HFFc6 (cell line): Measurements from ENCODE around the gene ABCA4. TPM values are rescaled to one million over a fixed set of nuclear protein-coding genes. Genes with fewer than 3 reads are reported as not detected.
"Not testable (repeated sequence)": the region's sequence is repeated elsewhere in the genome, so short reads cannot be mapped to it uniquely, and the experiment has no call there.

ENCODE experiments used
- DNase-seq: peaks from one replicate; pipeline ENCODE4 v3.0.0-alpha.2; 2018
- H3K27ac Mint-ChIP-seq: 2 replicates; pipeline ENCODE4 v1.8.0; 2020; ENCODE audit warnings: mild to moderate bottlenecking, mixed read lengths
- H3K27me3 Mint-ChIP-seq: 2 replicates; pipeline ENCODE4 v1.8.0; 2021; ENCODE audit warnings: mild to moderate bottlenecking, moderate library complexity, mixed read lengths; ENCODE audit not compliant: insufficient read depth
- H3K36me3 Mint-ChIP-seq: 2 replicates; pipeline ENCODE4 v1.8.0; 2021; ENCODE audit warnings: low read depth, mixed read lengths
- H3K4me1 Mint-ChIP-seq: 2 replicates; pipeline ENCODE4 v1.8.0; 2020; ENCODE audit warnings: low read depth, mixed read lengths
- H3K4me3 Mint-ChIP-seq: 2 replicates; pipeline ENCODE4 v1.8.0; 2020; ENCODE audit warnings: mild to moderate bottlenecking, moderate library complexity, mixed read lengths
- H3K9me3 Mint-ChIP-seq: 2 replicates; pipeline ENCODE4 v1.8.0; 2020; ENCODE audit warnings: mild to moderate bottlenecking, mixed read lengths
- total RNA-seq, 6 experiments: library from RNA; stranded (reverse); fragmentation: NEBNext Ultra II Directional; extraction: Animal tissue kit (Norgen Biotek cat#: 25700); gene quantifications; 2 replicates in 1 of 6; 3 replicates in 5 of 6; pipeline ENCODE4 v1.2.3, GENCODE V29; 2021
- TF ChIP-seq, protein P1 (sequence below): fragments of 200-600 bp; sonication (generic); IDR thresholded peaks from 2 replicates; pipeline ENCODE4 v1.5.0; 2021; ENCODE audit warnings: antibody characterized with exemption, mild to moderate bottlenecking

ABCA4 gene
- total RNA-seq, 6 experiments from 2014 or later, result 0.03 to 0.09 (median 0.05) TPM; not detected in 3

GRCh38 chr1:94156096-94156625 lies 35.2 kb upstream of the ABCA4 start:
- no peak overlapping the region for H3K27ac Mint-ChIP-seq
- DNase-seq, result no peak
- peaks cover 2% of the 10 kb centered on the region for H3K27me3 Mint-ChIP-seq
- peaks cover 17% of the 10 kb centered on the region for H3K4me1 Mint-ChIP-seq
- H3K4me3 Mint-ChIP-seq, result no peak overlapping the region
- no peaks in the 10 kb centered on the region for H3K9me3 Mint-ChIP-seq
- H3K36me3 Mint-ChIP-seq, result no peaks in the 10 kb centered on the region
- TF ChIP-seq, protein P1, sequence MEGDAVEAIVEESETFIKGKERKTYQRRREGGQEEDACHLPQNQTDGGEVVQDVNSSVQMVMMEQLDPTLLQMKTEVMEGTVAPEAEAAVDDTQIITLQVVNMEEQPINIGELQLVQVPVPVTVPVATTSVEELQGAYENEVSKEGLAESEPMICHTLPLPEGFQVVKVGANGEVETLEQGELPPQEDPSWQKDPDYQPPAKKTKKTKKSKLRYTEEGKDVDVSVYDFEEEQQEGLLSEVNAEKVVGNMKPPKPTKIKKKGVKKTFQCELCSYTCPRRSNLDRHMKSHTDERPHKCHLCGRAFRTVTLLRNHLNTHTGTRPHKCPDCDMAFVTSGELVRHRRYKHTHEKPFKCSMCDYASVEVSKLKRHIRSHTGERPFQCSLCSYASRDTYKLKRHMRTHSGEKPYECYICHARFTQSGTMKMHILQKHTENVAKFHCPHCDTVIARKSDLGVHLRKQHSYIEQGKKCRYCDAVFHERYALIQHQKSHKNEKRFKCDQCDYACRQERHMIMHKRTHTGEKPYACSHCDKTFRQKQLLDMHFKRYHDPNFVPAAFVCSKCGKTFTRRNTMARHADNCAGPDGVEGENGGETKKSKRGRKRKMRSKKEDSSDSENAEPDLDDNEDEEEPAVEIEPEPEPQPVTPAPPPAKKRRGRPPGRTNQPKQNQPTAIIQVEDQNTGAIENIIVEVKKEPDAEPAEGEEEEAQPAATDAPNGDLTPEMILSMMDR, result no peak

DNA sequence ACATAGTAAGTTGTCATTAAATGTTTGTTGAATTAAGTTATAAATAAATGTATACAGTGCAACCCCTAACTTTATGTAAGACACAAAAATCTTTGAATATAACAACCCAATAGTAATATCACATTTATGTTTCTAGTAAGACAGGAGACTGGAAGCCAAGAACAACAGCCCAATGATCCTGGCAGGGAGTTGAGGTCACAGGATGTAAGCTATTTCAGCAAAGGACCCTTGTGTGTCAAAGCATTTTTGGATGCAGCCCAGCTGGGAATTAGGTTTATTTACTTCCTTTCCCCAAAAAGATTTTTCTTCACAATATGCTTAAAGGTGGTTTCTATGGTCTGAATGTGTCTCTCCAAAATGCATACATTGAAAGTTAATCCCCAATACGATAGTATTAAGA lies 34.0 kb upstream of the ABCA4 start:
- no peaks in the 10 kb centered on the region for H3K9me3 Mint-ChIP-seq
- DNase-seq, result no peak

GRCh38 chr1:94153133-94153532 lies 32.2 kb upstream of the ABCA4 start:
- TF ChIP-seq, protein P1, result no peak
- DNase-seq, result no peak
- H3K27me3 Mint-ChIP-seq, result no peaks in the 10 kb centered on the region; the same call in 1 of the 2 replicates
- H3K9me3 Mint-ChIP-seq, result no peaks in the 10 kb centered on the region
- H3K4me1 Mint-ChIP-seq, result peaks cover 5% of the 10 kb centered on the region; the same call in 1 of the 2 replicates
- H3K36me3 Mint-ChIP-seq, result no peaks in the 10 kb centered on the region
- H3K27ac Mint-ChIP-seq, result no peak overlapping the region
- H3K4me3 Mint-ChIP-seq, result no peak overlapping the region

More for the DNA sequence above, 34.0 kb upstream of the ABCA4 start:
- peaks cover 5% of the 10 kb centered on the region; the same call in 1 of the 2 replicates for H3K4me1 Mint-ChIP-seq
- TF ChIP-seq, protein P1, result no peak
- H3K4me3 Mint-ChIP-seq, result no peak overlapping the region
- no peak overlapping the region for H3K27ac Mint-ChIP-seq
- peaks cover 2% of the 10 kb centered on the region for H3K27me3 Mint-ChIP-seq
- no peaks in the 10 kb centered on the region for H3K36me3 Mint-ChIP-seq

DNA sequence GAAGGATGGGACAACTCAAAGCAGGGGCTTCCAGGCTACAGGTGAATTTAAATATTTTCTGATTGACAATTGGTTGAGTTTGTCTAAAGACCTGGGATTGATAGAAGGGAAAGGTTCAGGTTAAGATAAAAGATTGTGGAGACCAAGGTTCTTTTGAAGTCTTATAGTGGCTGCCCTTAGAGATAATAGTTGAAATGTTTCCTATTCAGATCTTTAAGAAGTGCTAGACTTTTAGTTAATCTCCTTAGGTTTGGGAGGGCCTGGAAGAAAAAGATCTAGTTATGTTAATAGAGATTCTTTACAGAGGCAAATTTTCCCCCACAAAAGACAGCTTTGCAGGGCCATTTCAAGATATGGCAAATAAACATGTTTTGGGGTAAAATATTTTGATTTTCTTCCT lies 28.2 kb upstream of the ABCA4 start:
- not testable (repeated sequence) for DNase-seq, H3K27ac Mint-ChIP-seq, H3K4me1 Mint-ChIP-seq, H3K4me3 Mint-ChIP-seq, H3K9me3 Mint-ChIP-seq, H3K36me3 Mint-ChIP-seq, H3K27me3 Mint-ChIP-seq

DNA sequence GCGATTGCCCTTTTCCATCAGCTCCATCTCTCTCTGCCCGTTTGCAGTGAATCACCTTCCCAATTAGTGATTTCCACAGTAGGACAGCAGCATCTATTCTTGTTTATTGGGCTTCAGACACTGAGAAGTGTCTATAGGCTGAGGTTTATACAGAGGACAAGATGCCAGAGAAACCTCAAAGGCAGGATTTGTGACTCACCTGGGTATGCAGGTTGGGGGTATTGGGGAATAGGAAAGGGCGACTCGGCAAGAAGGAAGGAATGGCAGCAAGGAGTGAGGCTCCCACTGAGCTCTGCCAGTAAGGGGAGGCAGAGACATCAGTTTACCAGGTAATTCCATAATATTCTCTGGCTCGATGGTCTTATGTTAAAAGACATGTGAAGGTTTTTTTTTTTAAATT lies 25.3 kb upstream of the ABCA4 start:
- H3K27me3 Mint-ChIP-seq, result no peaks in the 10 kb centered on the region; the same call in 1 of the 2 replicates

DNA sequence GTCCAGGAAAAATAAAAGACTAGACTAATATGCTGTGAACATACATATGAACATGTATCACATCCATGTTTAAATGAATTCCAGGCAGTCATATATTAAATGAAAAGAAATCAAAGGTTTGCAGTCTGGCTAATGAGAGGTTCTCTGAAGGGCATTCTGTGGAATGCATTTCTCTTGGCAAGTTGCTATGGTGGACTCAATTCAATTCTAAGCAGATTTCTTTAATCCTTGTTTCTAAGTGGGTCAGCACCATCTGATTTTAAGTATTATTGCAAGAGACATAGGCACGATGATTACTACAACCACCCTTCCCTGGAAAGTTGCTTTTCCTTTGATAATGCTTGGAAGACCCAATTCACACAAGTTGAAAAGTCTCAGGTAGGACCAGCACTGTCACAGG lies 23.9 kb upstream of the ABCA4 start:
- Mint-ChIP-seq H3K27me3 (no peaks in the 10 kb centered on the region; the same call in none of the 2 replicates), H3K4me3 (no peak overlapping the region), H3K4me1 (peaks cover 23% of the 10 kb centered on the region), H3K36me3 (no peaks in the 10 kb centered on the region), H3K9me3 (no peaks in the 10 kb centered on the region), H3K27ac (no peak overlapping the region)
- no peak for DNase-seq
- TF ChIP-seq, protein P1, result no peak

More for the DNA sequence above, 25.3 kb upstream of the ABCA4 start:
- Mint-ChIP-seq H3K4me1 (peaks cover 22% of the 10 kb centered on the region), H3K36me3 (no peaks in the 10 kb centered on the region), H3K9me3 (no peaks in the 10 kb centered on the region), H3K4me3 (no peak overlapping the region), H3K27ac (no peak overlapping the region)
- TF ChIP-seq, protein P1, result no peak
- no peak for DNase-seq
